T-helper 9 cell (primary cell): ENCODE data around the gene AGAP3.

Source experiments
- DNase-seq: peaks from one replicate; pipeline ENCODE4 v3.0.0-alpha.2; 2020

The AGAP3 gene

DNA sequence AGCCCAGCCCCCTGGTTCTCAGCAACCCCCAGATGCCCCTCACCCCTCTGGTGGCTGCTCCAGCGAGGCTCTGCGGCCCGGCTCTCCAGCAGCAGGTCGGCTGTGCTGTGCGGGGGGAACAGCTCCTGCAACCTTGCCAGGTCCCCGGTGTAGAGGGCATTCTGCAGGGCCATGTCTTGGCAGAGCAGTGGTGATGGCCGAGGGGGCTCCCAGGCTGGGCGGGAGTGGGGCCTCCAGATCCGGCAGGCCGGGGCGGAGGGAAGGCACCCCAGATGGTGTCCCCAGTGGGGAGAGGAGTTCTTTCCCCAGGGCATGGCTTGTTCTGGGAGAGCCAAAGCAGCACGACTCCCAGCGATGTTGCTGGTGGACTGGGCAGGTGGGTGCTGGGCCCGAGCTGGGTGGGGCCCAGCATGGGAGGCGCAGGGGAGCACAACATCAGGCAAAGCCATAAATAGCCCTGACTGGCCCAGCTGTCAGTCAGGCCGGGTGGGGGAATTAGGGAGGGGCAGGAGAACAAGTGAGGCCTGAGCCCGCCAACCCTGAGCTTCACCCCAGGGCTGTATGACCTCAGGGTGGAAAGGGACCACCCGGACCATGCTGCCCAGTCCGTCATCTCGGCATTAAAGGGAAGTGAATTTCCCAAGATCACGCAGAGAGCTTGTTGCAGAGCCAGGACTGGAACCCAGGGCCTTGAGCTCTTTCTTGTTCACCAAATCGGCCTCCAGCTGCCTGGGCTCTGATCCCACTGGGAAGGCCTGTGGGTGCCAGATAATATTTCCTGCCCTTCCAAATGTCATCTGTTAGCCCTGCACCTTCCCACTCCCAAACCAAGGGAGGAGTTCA, 101.4 kb downstream of the AGAP3 start:
- DNase-seq, result no peak

DNA sequence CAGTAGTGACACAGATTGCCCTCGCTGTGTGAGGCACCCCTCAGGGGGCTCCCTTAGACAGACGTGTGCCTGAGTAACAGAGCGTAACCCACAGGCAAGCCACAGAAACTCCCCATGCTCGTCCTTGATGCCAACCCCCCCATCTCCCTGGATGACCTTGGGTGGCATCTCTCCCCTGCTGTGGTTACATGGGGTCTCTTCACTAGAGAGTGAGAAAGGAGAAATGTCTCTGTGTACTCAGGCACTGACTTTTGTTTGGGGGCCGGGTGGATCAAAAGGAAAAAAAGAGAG, 101.9 kb downstream of the AGAP3 start:
- no peak for DNase-seq

DNA sequence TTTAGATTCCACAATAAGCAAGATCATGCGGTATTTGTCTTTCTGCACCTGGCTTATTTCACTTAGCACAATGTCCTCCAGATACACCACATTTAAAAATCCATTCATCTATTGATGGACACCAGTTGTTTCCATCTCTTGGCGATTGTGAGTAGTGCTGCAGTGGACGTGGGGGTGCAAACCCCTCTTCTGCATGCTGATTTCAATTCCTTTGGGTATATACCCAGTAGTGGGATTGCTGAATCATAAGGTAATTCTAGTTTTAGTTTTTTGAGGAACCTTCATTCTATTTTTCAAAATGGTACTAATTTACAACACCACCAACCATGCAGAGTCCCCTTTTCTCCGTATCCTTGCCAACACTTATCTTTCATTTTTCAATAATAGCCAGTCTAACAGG, 102.8 kb downstream of the AGAP3 start:
- DNase-seq, result no peak

DNA sequence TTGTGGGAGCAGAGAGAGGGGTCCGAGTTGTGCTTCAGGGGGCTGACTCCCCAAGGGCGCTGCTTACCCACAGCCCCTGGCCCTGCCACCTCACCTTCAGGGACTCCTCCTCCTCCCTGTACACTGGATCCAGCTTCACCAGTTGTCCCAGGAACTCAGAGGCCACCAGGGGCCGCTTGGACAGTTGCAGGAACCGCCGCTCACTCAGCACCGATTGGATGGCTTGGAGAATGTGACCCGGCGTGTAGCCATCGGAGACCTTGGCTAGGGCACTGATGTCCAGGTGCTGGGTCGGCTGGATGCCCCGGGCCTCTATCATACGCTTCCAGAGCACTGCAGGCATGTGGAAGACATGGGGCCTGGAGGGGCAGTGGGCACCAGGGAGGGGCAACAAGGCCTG, 105.3 kb downstream of the AGAP3 start:
- DNase-seq, result no peak

DNA sequence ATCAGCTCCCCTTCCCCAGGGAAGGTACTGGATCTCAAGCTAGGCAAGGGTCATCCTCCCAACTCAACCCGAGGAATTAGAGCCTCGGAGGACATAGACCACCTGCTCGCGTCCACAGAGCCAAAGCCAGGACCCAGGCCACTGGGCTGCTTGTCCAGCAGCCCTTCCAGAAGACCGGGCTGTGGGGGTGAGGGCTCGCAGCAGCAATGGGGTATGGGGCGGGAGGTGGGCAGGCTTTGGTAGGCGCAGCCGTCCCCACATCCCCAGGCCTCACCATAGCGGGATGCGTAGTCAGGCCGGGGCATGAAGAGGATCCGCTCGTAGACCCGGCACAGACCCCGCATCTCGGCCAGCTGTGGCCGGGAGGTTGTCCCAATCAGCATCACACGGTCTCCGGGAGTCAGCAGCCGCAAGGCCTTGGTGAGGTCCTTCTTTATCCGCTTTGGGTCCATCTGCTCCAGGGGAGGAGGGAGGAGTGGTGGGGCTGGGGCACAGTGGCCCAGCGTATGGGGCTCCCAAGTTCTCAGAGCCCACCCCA, 105.8 kb downstream of the AGAP3 start:
- DNase-seq, result no peak

DNA sequence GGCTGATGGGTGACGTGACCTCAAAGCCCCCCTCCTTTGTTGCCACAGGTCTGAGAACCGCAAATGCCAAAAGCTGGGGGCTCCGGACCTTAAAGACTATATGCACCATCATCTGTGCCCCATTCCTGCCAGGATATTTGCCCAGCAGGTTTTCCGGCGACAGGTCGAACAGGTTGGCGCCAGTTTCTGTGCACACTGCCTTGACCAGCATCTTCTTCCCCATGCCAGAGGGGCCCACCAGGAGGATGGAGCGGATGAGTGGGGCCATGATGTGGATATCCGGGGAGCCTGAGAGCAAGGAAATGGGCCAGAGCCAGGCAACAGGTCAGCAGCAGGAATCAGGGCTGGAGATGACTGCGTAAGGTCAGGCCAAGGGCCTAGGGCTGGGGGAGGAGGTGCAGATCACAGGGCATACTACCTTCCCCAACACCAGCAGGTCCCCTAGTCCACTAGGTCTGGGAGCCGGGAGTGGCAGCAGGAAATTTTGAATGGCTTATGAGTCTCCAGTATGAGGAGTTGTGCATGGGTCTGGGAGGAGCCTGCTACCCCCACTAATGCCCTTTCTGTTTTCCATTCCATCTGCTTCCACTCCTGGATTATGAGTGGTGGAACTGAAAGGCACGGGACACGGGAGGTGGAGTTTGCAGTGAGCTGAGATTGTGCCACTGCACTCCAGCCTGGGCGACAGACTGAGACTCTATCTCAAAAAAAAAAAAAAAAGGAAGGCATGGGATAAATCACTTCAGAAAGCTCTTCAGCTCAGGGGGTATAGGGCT, 107.1 kb downstream of the AGAP3 start:
- DNase-seq, result no peak
